Stimulated activated CD4-positive, alpha-beta T cell treated with anti-CD3 and anti-CD28 coated beads, Interleukin-15, amount 100 ng/mL, for 24 hours (primary cell): Measurements from ENCODE around the gene OR4C12.
A peak's percentile ranks its signal among the peaks of the same experiment; 100 is the strongest.
"Not testable (repeated sequence)": the region's sequence is repeated elsewhere in the genome, so short reads cannot be mapped to it uniquely, and the experiment has no call there.

Source experiments
- DNase-seq: peaks from one replicate; pipeline ENCODE4 v3.0.0-alpha.2; 2020

Gene OR4C12

DNA sequence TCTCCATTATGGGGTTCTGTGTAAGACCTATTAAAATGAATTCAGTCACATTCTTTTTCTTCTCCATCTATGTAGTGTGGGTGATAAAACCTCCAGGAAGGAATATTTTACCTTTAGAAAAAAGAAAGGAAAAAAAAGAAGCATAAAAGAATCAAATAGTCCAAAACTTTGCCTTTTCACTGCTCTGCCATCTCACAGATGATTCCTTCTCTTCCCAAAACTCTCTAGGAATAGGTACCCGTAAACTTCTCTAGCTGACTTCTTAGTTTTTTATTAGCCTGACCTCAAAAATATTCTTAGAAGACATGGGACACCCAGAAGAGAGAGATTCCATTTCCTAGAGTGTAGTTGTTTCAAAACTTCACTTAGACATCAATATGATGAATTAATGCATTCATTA lies at the start of gene OR4C12:
OR4C12 (minus strand) TSS at position 101 of the 400 bp plus-strand sequence; CDS start at position 67, 34 bp downstream.
- not testable (repeated sequence) for DNase-seq

- DNase-seq, result no peak
These were observed 47.9 kb upstream of the OR4C12 start for GRCh38 chr11:50030193-50030592.

DNA sequence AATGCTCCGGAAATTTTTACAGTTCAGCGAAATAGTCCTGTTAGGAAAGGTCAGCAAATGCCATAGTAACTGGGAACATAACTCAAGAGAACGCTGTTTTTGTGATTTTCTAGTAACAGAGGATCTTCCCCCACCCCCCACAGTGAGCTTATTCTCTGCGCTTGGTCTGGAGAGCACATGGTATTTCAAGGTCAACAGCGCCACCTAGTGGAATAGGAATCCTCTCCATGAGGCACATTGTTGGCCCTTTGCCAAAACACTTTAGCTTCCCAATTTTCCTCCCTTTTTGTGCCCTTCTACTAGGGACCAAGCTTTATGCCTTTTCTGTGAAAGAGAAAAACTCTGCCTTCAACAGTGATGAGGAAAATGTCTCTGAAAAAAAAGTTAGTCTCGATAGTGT lies 13.2 kb upstream of the OR4C12 start:
- peak; percentile 44 for DNase-seq

GRCh38 chr11:49973439-49973838 lies 8.9 kb downstream of the OR4C12 start:
- not testable (repeated sequence) for DNase-seq

GRCh38 chr11:49952091-49952490 lies 30.2 kb downstream of the OR4C12 start, which contains the start of gene OR4C13:
Gene OR4C13, plus strand, starts transcription at chr11:49952391. Its CDS starts 32 bp downstream, at chr11:49952423.
- no peak for DNase-seq

DNA sequence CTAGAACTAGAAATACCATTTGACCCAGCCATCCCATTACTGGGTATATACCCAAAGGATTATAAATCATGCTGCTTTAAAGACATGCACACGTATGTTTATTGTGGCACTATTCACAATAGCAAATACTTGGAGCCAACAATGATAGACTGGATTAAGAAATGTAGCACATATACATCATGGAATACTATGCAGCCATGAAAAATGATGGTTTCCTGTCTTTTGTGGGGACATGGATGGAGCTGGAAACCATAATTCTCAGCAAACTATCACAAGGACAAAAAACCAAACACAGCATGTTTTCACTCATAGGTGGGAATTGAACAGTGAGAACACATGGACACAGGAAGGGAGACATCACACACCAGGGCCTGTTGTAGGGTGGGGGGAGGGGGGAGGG lies 33.6 kb downstream of the OR4C12 start:
- not testable (repeated sequence) for DNase-seq
